ENCODE measurements around the gene H2AZ2.
"Not testable (repeated sequence)": the region's sequence is repeated elsewhere in the genome, so short reads cannot be mapped to it uniquely, and the experiment has no call there.

Gene H2AZ2

GRCh38 chr7:44805950-44806349, 41.9 kb downstream of the H2AZ2 start:
- H3K4me3 ChIP-seq (ENCODE audit: low read depth, low read length): no peak overlapping the region
- no peak for TF ChIP-seq CTCF (IDR thresholded peaks at IDR 0.05; ENCODE audit: low read depth, low read length)

GRCh38 chr7:44803828-44804519, 43.9 kb downstream of the H2AZ2 start:
- not testable (repeated sequence) for H3K4me3 ChIP-seq (ENCODE audit: low read depth, low read length)

- no peak overlapping the region for H3K4me3 ChIP-seq (ENCODE audit: low read depth, low read length)
- TF ChIP-seq CTCF (IDR thresholded peaks at IDR 0.05; ENCODE audit: low read depth, low read length): no peak
These were observed 45.4 kb downstream of the H2AZ2 start for GRCh38 chr7:44802418-44803025.

GRCh38 chr7:44801890-44802289, 46.0 kb downstream of the H2AZ2 start:
- TF ChIP-seq CTCF (IDR thresholded peaks at IDR 0.05; ENCODE audit: low read depth, low read length): no peak
- no peak overlapping the region for H3K4me3 ChIP-seq (ENCODE audit: low read depth, low read length)

- no peak for TF ChIP-seq CTCF (IDR thresholded peaks at IDR 0.05; ENCODE audit: low read depth, low read length)
- H3K4me3 ChIP-seq (ENCODE audit: low read depth, low read length): no peak overlapping the region
These were observed 47.9 kb downstream of the H2AZ2 start for GRCh38 chr7:44799939-44800338.

- TF ChIP-seq CTCF (IDR thresholded peaks at IDR 0.05; ENCODE audit: low read depth, low read length): no peak
- peak overlapping the region; percentile 95 for H3K4me3 ChIP-seq (ENCODE audit: low read depth, low read length)
These were observed 49.1 kb downstream of the H2AZ2 start for GRCh38 chr7:44798649-44799305.

GRCh38 chr7:44797329-44798258, 50.3 kb downstream of the H2AZ2 start:
- no peak for TF ChIP-seq CTCF (IDR thresholded peaks at IDR 0.05; ENCODE audit: low read depth, low read length)
- peak overlapping the region; percentile 95 for H3K4me3 ChIP-seq (ENCODE audit: low read depth, low read length)

Measured in WI38 (cell line).